ENCODE results near the gene FBRS.

GRCh38 chr16:30609002-30609925 lies 49.0 kb upstream of the FBRS start:
- TF ChIP-seq POLR2A (IDR thresholded peaks at IDR 0.05; ENCODE audit: low read depth, low read length) (0 out of 2 replicates have a peak, but pooled peaks have one; percentile 2), TAF1 (IDR thresholded peaks at IDR 0.05; ENCODE audit: low read depth, low read length) (no peak; the same call in 1 of the 2 replicates)
